Mesenchymal stem cell (in vitro differentiated cells and primary cell): Measurements from ENCODE around the gene BSPRY.

Experiments
- DNase-seq: peaks from one replicate; pipeline ENCODE4 v3.0.0-alpha.2; 2013
- H2AFZ ChIP-seq: one replicate; pipeline ENCODE4 v1.6.1; 2013; ENCODE audit warnings: low read depth, mild to moderate bottlenecking, control low read depth, inconsistent platforms, low read length, moderate library complexity
- H2AK5ac ChIP-seq: 2 replicates; pipeline ENCODE4 v1.6.1; 2013; ENCODE audit warnings: low read length, moderate library complexity, mild to moderate bottlenecking, inconsistent platforms; ENCODE audit not compliant: severe bottlenecking
- H2BK120ac ChIP-seq: one replicate; pipeline ENCODE4 v1.6.1; 2013; ENCODE audit warnings: low read depth, mild to moderate bottlenecking, inconsistent platforms, low read length, moderate library complexity
- H2BK12ac ChIP-seq, 2 experiments: one replicate each; pipeline ENCODE4 v1.6.1; 2013; ENCODE audit warnings: inconsistent platforms in 2 of 2, low read length in 2 of 2, mild to moderate bottlenecking in 2 of 2, moderate library complexity in 2 of 2, control low read depth in 1 of 2
- H2BK15ac ChIP-seq: one replicate; pipeline ENCODE4 v1.6.1; 2013; ENCODE audit warnings: mild to moderate bottlenecking, low read depth, inconsistent platforms; ENCODE audit not compliant: poor library complexity, severe bottlenecking
- H2BK5ac ChIP-seq: 2 replicates; pipeline ENCODE4 v1.6.1; 2013; ENCODE audit warnings: low read depth, mild to moderate bottlenecking, low read length, control low read depth, inconsistent platforms; ENCODE audit not compliant: poor library complexity, severe bottlenecking
- H3K14ac ChIP-seq, 2 experiments: one replicate each; pipeline ENCODE4 v1.6.1; 2013; ENCODE audit warnings: inconsistent platforms in 2 of 2, low read length in 2 of 2, control low read depth in 1 of 2, mild to moderate bottlenecking in 1 of 2, moderate library complexity in 1 of 2
- H3K18ac ChIP-seq, 2 experiments: one replicate each; pipeline ENCODE4 v1.6.1; 2013; ENCODE audit warnings: inconsistent platforms in 2 of 2, low read length in 2 of 2, control low read depth in 1 of 2, low read depth in 1 of 2, mild to moderate bottlenecking in 1 of 2
- H3K23ac ChIP-seq, 2 experiments: one replicate each; pipeline ENCODE4 v1.6.1; 2013; ENCODE audit warnings: inconsistent platforms in 2 of 2, low read length in 2 of 2, mild to moderate bottlenecking in 2 of 2, moderate library complexity in 2 of 2, control low read depth in 1 of 2
- H3K27ac ChIP-seq: 2 replicates; pipeline ENCODE4 v1.5.1; 2013; ENCODE audit warnings: mild to moderate bottlenecking, moderate library complexity, low read length, control low read depth, inconsistent platforms; ENCODE audit not compliant: poor library complexity, severe bottlenecking
- H3K27me3 ChIP-seq, 2 experiments: 2 replicates each; pipeline versions ENCODE4 v1.6.1 to v1.7.0; 2013; ENCODE audit warnings: low read length in 2 of 2, mild to moderate bottlenecking in 2 of 2, moderate library complexity in 2 of 2, control low read depth in 1 of 2, inconsistent platforms in 1 of 2; ENCODE audit not compliant: control insufficient read depth in 1 of 2, insufficient read depth in 1 of 2
- H3K36me3 ChIP-seq, 2 experiments: 2 replicates each; pipeline versions ENCODE4 v1.6.1 to v1.7.0; 2013; ENCODE audit warnings: low read length in 2 of 2, control low read depth in 1 of 2, inconsistent platforms in 1 of 2, low read depth in 1 of 2, mild to moderate bottlenecking in 1 of 2; ENCODE audit not compliant: insufficient read depth in 2 of 2, control insufficient read depth in 1 of 2
- H3K4ac ChIP-seq, 2 experiments: one replicate each; pipeline ENCODE4 v1.6.1; 2013; ENCODE audit warnings: inconsistent platforms in 2 of 2, low read length in 2 of 2, mild to moderate bottlenecking in 2 of 2, moderate library complexity in 2 of 2, control low read depth in 1 of 2, low read depth in 1 of 2
- H3K4me1 ChIP-seq: 2 replicates; pipeline ENCODE4 v1.6.1; 2013; ENCODE audit warnings: low read depth, low read length, control low read depth; ENCODE audit not compliant: control insufficient read depth, insufficient read depth
- H3K4me2 ChIP-seq: 2 replicates; pipeline ENCODE4 v1.6.1; 2013; ENCODE audit warnings: low read length, mild to moderate bottlenecking, inconsistent platforms; ENCODE audit not compliant: poor library complexity, severe bottlenecking
- H3K4me3 ChIP-seq, 2 experiments: 2 replicates each; pipeline versions ENCODE4 v1.5.1 to v1.7.0; 2013; ENCODE audit warnings: low read length in 2 of 2, mild to moderate bottlenecking in 2 of 2, control low read depth in 1 of 2, low read depth in 1 of 2; ENCODE audit not compliant: insufficient read depth in 1 of 2
- H3K79me1 ChIP-seq: replicated peaks from 2 replicates; pipeline ENCODE4 v1.6.1; 2013; ENCODE audit warnings: mild to moderate bottlenecking, control low read depth, low read length, inconsistent platforms; ENCODE audit not compliant: poor library complexity, severe bottlenecking
- H3K9ac ChIP-seq: 2 replicates; pipeline ENCODE4 v1.7.0; 2013; ENCODE audit warnings: mild to moderate bottlenecking, low read length, moderate library complexity
- H3K9me3 ChIP-seq: 2 replicates; pipeline ENCODE4 v1.7.0; 2013; ENCODE audit warnings: mild to moderate bottlenecking, low read length; ENCODE audit not compliant: control insufficient read depth
- H4K8ac ChIP-seq: one replicate; pipeline ENCODE4 v1.6.1; 2013; ENCODE audit warnings: inconsistent platforms, mild to moderate bottlenecking, low read length, moderate library complexity
- H4K91ac ChIP-seq: one replicate; pipeline ENCODE4 v1.6.1; 2013; ENCODE audit warnings: mild to moderate bottlenecking, low read length, inconsistent platforms
- WGBS: methylation state at CpG from one replicate; pipeline ENCODE4 v1.1.7; 2013; ENCODE audit warnings: mixed read lengths; 5-methylcytosine and 5-hydroxymethylcytosine counted together

Gene BSPRY

GRCh38 chr9:113306566-113306965, 42.8 kb upstream of the BSPRY start:
- Histone ChIP-seq H3K9ac (no peak overlapping the region), H3K9me3 (no peaks in the 10 kb centered on the region), H2BK5ac (no peak overlapping the region), H2BK12ac (no peak overlapping the region), H4K8ac (no peak overlapping the region), H3K4me1 (peaks cover 8% of the 10 kb centered on the region), H2BK15ac (no peak overlapping the region), H3K23ac (no peak overlapping the region), H3K4ac (no peak overlapping the region), H3K18ac (no peak overlapping the region), H2BK120ac (no peak overlapping the region), H3K27ac (no peak overlapping the region), H3K14ac (no peak overlapping the region), H3K4me3 (no peak overlapping the region), H3K27me3 (peaks cover 4 to 11% of the 10 kb centered on the region in 2 experiments), H3K36me3 (no peaks in the 10 kb centered on the region), H4K91ac (no peak overlapping the region), H2AK5ac (no peak overlapping the region), H3K4me2 (no peak overlapping the region), H2AFZ (no peak overlapping the region), H3K79me1 (no peaks in the 10 kb centered on the region)
- WGBS: no CpG with 5 or more reads among the region's 1 CpG
- DNase-seq: no peak

DNA sequence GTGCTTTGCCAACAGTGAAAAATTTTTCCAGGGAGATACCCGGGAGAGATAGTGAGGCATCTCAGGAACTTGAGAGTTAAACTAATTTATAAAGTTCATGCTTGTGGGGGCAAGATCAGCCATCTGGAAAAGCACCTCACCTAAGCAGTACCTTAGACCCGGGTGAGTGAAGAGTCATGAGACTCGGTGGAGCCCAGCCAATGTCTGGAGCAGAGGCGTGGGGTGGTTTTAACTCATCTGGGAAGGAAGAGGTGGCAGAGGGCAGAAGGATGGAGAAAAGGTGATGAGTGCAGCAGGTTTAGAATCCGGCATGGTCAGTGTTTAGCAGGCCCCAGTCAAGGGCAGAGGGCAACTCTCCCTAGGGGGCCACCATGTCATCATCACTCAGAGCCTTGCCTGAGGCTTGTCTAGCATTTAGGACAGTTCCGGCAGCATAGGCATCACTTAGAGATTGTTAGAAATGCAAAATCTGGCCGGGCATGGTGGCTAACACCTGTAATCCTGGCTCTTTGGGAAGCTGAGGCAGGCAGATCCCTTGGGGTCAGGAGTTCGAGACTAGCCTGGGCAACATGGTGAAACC, 41.9 kb upstream of the BSPRY start:
- Histone ChIP-seq H2AK5ac (no peak overlapping the region), H4K8ac (no peak overlapping the region), H3K14ac (no peak overlapping the region), H3K79me1 (no peaks in the 10 kb centered on the region), H3K36me3 (no peaks in the 10 kb centered on the region), H3K4me3 (no peak overlapping the region), H3K4me1 (peaks cover 8% of the 10 kb centered on the region), H4K91ac (no peak overlapping the region), H2BK15ac (no peak overlapping the region), H2AFZ (no peak overlapping the region), H2BK120ac (no peak overlapping the region), H3K18ac (no peak overlapping the region), H3K4ac (no peak overlapping the region), H2BK5ac (no peak overlapping the region), H3K9ac (no peak overlapping the region), H3K27me3 (peaks cover 4 to 6% of the 10 kb centered on the region in 2 experiments), H3K9me3 (no peaks in the 10 kb centered on the region), H3K4me2 (no peak overlapping the region), H3K27ac (no peak overlapping the region), H3K23ac (no peak overlapping the region), H2BK12ac (no peak overlapping the region)
- WGBS: 83% methylated on average over 7 of the region's 8 CpGs
- DNase-seq: no peak

DNA sequence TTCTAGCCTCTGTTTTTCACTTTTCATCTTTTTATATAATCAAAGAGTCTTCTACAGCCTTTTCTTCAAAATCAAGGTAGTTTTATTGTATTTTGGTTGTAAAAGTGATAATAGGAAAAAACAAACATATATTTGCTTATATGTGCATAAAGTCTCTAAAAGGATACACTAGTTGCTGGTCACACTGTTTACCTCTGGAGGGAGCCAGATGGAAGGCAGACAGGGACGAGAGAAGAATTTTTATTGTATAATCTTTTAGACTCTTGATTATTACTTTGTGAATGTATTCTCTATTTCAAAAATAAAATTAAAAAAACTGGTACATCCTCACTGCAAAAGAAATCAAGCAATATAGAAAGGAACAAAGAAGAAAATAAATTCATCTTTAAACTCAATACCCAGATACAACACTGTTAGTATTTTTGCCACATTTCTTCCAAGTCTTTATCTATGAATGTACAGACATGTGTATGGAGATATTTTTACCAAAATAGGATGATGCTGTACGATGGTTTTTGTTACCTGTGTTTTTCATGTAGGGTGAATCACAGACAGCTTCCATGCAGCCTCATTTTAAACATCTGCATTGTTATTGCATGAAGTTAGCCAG, 40.0 kb upstream of the BSPRY start:
- Histone ChIP-seq H3K23ac (no peak overlapping the region), H4K8ac (no peak overlapping the region), H3K36me3 (no peaks in the 10 kb centered on the region), H3K4me1 (peaks cover 4% of the 10 kb centered on the region), H3K27ac (no peak overlapping the region), H3K9ac (no peak overlapping the region), H2AFZ (no peak overlapping the region), H2BK12ac (no peak overlapping the region), H3K4me2 (no peak overlapping the region), H2BK5ac (no peak overlapping the region), H3K27me3 (no peaks in the 10 kb centered on the region), H3K4me3 (no peak overlapping the region), H3K18ac (no peak overlapping the region), H4K91ac (no peak overlapping the region), H3K4ac (no peak overlapping the region), H3K9me3 (no peaks in the 10 kb centered on the region), H2BK15ac (no peak overlapping the region), H2AK5ac (no peak overlapping the region), H2BK120ac (no peak overlapping the region), H3K14ac (no peak overlapping the region), H3K79me1 (no peaks in the 10 kb centered on the region)
- WGBS: no CpG with 5 or more reads among the region's 2 CpGs
- peak; percentile 61 for DNase-seq

DNA sequence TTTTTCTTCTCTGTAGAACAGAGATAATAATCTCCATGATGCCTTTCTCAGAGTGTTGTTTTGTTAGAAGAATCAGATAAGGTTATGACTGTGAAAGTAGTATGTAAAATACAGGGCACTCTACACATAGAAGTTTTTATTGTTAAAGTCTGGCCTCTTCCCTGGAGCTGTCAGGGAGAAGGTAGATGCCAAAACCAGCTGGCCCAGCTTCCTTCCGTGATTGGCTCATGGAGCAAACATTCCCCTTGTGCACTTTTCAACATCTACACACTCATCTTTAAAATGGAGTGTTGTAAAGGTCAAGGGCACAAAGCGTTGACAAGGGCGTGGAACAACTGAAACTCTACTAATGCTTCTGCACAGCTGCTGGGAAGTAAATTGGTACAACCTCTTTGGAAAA, 38.8 kb upstream of the BSPRY start:
- Histone ChIP-seq H3K9me3 (no peaks in the 10 kb centered on the region), H3K27me3 (no peaks in the 10 kb centered on the region), H2AFZ (no peak overlapping the region), H3K79me1 (no peaks in the 10 kb centered on the region), H3K27ac (no peak overlapping the region), H2BK120ac (no peak overlapping the region), H3K4me1 (peaks cover 4% of the 10 kb centered on the region), H4K91ac (no peak overlapping the region), H4K8ac (no peak overlapping the region), H2BK5ac (no peak overlapping the region), H2AK5ac (no peak overlapping the region), H3K14ac (no peak overlapping the region), H3K4me2 (no peak overlapping the region), H3K23ac (no peak overlapping the region), H2BK12ac (no peak overlapping the region), H3K4ac (no peak overlapping the region), H3K18ac (no peak overlapping the region), H2BK15ac (no peak overlapping the region), H3K36me3 (peaks cover 0 to 2% of the 10 kb centered on the region in 2 experiments), H3K4me3 (no peak overlapping the region), H3K9ac (no peak overlapping the region)
- WGBS: 100% methylated on average over 2 of the region's 3 CpGs
- DNase-seq: no peak
